HL-60 (cell line): ENCODE measurements around the gene CALCA.

Experiments
- CTCF ChIP-seq: IDR thresholded peaks from one replicate; pipeline ENCODE4 v1.5.1; 2011; ENCODE audit warnings: low read length, control low read depth, inconsistent platforms; ENCODE audit not compliant: insufficient read depth
- POLR2AphosphoS5 ChIP-seq: IDR thresholded peaks from 2 replicates; pipeline ENCODE4 v1.6.1; 2012; ENCODE audit warnings: low read depth
- SPI1 ChIP-seq: IDR thresholded peaks from 2 replicates; pipeline ENCODE4 v1.6.1; 2012; ENCODE audit warnings: low read depth, mild to moderate bottlenecking, borderline replicate concordance

DNA sequence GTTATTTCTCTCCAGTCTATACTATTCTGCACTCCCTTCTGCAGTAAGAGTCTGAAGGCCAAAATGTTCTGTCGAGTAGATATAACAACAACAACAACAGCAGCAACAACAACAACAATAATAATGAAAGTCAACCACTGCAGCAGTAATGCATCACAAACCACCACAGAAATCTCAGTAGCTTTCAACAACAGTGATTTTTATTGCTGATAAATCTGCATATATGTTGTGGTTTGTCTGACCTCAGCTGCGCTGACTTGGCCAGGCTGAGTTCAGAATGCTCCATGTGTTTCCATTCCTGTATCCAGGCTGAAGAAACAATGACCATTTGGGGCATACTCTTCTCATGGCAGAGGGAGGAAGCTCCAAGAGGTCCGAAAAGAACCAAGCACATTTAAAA, 47.8 kb downstream of the CALCA start:
- TF ChIP-seq CTCF (no peak), POLR2AphosphoS5 (no peak), SPI1 (no peak)
